Neural cell (in vitro differentiated cells): ENCODE results near the gene EREG. TPM values are rescaled to one million over a fixed set of nuclear protein-coding genes. Genes with fewer than 3 reads are reported as not detected.

ENCODE experiments used
- H2AFZ ChIP-seq: fragments of 200-600, 300-800 bp; sonication (generic), shearing (Covaris generic); 2 replicates; pipeline ENCODE4 v1.6.0; 2014; ENCODE audit warnings: low read depth, mild to moderate bottlenecking, antibody characterized with exemption, low read length, moderate library complexity
- H3F3A ChIP-seq: fragments of 200-600 bp; shearing (Covaris generic); 2 replicates; pipeline ENCODE4 v1.6.1; 2016; ENCODE audit warnings: mild to moderate bottlenecking, moderate library complexity, mixed read lengths, antibody characterized with exemption, low read length; ENCODE audit not compliant: insufficient read depth, poor library complexity, severe bottlenecking
- H3K27ac ChIP-seq: fragments of 200-600, 300-800 bp; sonication (generic), shearing (Covaris generic); 2 replicates; pipeline ENCODE4 v1.5.1; 2014; ENCODE audit warnings: mild to moderate bottlenecking, low read length, moderate library complexity
- H3K27me3 ChIP-seq: fragments of 300-800, 200-600 bp; sonication (generic), shearing (Covaris generic); 2 replicates; pipeline ENCODE4 v1.6.0; 2014; ENCODE audit warnings: mild to moderate bottlenecking, low read depth, low read length, moderate library complexity; ENCODE audit not compliant: insufficient read depth
- H3K36me3 ChIP-seq: fragments of 300-800, 200-600 bp; sonication (generic), shearing (Covaris generic); 2 replicates; pipeline ENCODE4 v1.5.1; 2014; ENCODE audit warnings: mild to moderate bottlenecking, antibody characterized with exemption, low read length, moderate library complexity; ENCODE audit not compliant: insufficient read depth
- H3K4me2 ChIP-seq: fragments of 300-800, 200-600 bp; sonication (generic), shearing (Covaris generic); 2 replicates; pipeline ENCODE4 v1.6.0; 2014; ENCODE audit warnings: mild to moderate bottlenecking, low read length
- H3K4me3 ChIP-seq: fragments of 300-800, 200-600 bp; sonication (generic), shearing (Covaris generic); 2 replicates; pipeline ENCODE4 v1.5.1; 2014; ENCODE audit warnings: mild to moderate bottlenecking, low read length, moderate library complexity
- H3K79me2 ChIP-seq: fragments of 200-600 bp; shearing (Covaris generic); replicated peaks from 2 replicates; pipeline ENCODE4 v1.6.0; 2014; ENCODE audit warnings: mild to moderate bottlenecking, low read length, moderate library complexity; ENCODE audit not compliant: insufficient read depth
- H3K9ac ChIP-seq: fragments of 300-800, 200-600 bp; sonication (generic), shearing (Covaris generic); 2 replicates; pipeline ENCODE4 v1.6.1; 2016; ENCODE audit warnings: mild to moderate bottlenecking, low read length, mixed read lengths
- H3K9me2 ChIP-seq: fragments of 200-600 bp; shearing (Covaris generic); 2 replicates; pipeline ENCODE4 v1.6.1; 2016; ENCODE audit warnings: mild to moderate bottlenecking, low read length, mixed read lengths; ENCODE audit not compliant: insufficient read depth
- H3K9me3 ChIP-seq: fragments of 200-600, 300-800 bp; sonication (generic), shearing (Covaris generic); 2 replicates; pipeline ENCODE4 v1.6.1; 2016; ENCODE audit warnings: mild to moderate bottlenecking, mixed run types, low read length, moderate library complexity, mixed read lengths
- H4K20me1 ChIP-seq: fragments of 200-600 bp; shearing (Covaris generic); 2 replicates; pipeline ENCODE4 v1.6.1; 2016; ENCODE audit warnings: mild to moderate bottlenecking, mixed run types; ENCODE audit not compliant: insufficient read depth
- EP300 ChIP-seq: fragments of 450-650 bp; conservative IDR thresholded peaks from 2 replicates; pipeline ENCODE4 v1.6.1; 2014; ENCODE audit warnings: antibody characterized with exemption, mild to moderate bottlenecking, moderate library complexity; ENCODE audit not compliant: poor library complexity, severe bottlenecking
- EZH2 ChIP-seq: fragments of 200-600, 300-800 bp; shearing (Covaris generic), sonication (generic); IDR thresholded peaks from 2 replicates; pipeline ENCODE4 v1.6.1; 2014; ENCODE audit warnings: antibody characterized with exemption, low read length, borderline replicate concordance, mild to moderate bottlenecking; ENCODE audit not compliant: insufficient read depth, poor library complexity, severe bottlenecking
- MXI1 ChIP-seq: fragments of 450-650 bp; conservative IDR thresholded peaks from 2 replicates; pipeline ENCODE4 v1.6.1; 2014; ENCODE audit warnings: antibody characterized with exemption, mild to moderate bottlenecking; ENCODE audit not compliant: poor library complexity, severe bottlenecking
- POLR2AphosphoS5 ChIP-seq: IDR thresholded peaks from 2 replicates; pipeline ENCODE4 v1.6.1; 2012
- RAD21 ChIP-seq: fragments of 450-650 bp; conservative IDR thresholded peaks from 2 replicates; pipeline ENCODE4 v1.6.1; 2014; ENCODE audit warnings: antibody characterized with exemption, mild to moderate bottlenecking, moderate library complexity
- SMC3 ChIP-seq: fragments of 450-650 bp; conservative IDR thresholded peaks from 2 replicates; pipeline ENCODE4 v1.6.1; 2014; ENCODE audit warnings: antibody characterized with exemption, mild to moderate bottlenecking, moderate library complexity; ENCODE audit not compliant: poor library complexity
- TAF1 ChIP-seq: IDR thresholded peaks from 2 replicates; pipeline ENCODE4 v1.6.1; 2012; ENCODE audit warnings: low read depth
- polyA plus RNA-seq: library from polyadenylated mRNA; depleted of rRNA; stranded (reverse); fragments of >200 nt; gene quantifications from 2 replicates; pipeline ENCODE4 v1.2.3, GENCODE V29; 2014
- TF ChIP-seq, protein P1 (sequence below): IDR thresholded peaks from 2 replicates; pipeline ENCODE4 v1.6.1; 2012; ENCODE audit warnings: borderline replicate concordance
- TF ChIP-seq, protein P2 (sequence below): fragments of 450-650 bp; IDR thresholded peaks from 2 replicates; pipeline ENCODE4 v1.5.1; 2014; ENCODE audit warnings: antibody characterized with exemption, mild to moderate bottlenecking, moderate library complexity; ENCODE audit not compliant: poor library complexity, severe bottlenecking

The EREG gene
- polyA plus RNA-seq, 1 donor from 2014 or later, result not detected

DNA sequence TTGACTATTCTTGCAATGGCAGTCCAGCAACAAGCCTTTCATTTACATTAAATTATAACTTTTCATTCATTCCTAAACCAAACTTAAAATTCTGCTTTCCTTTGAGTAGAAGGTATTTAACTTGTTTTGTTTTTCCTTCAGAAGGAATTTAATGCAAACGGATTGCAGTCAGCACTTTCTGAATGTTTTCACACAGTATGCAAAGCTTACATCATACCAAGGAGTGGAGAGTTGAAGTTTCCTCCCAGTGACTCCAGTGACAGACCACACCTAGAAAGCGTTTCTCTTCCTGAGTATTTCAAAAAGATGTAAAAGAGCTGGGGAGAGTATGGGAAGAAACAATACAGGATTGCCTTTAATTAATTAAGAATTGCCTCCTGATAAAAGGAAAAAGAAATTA, 48.5 kb upstream of the EREG start:
- H3K9ac ChIP-seq, result no peak overlapping the region
- H3F3A ChIP-seq, result no peaks in the 10 kb centered on the region
- H2AFZ ChIP-seq, result no peak overlapping the region
- no peak overlapping the region for H3K4me3 ChIP-seq
- H4K20me1 ChIP-seq, result no peaks in the 10 kb centered on the region
- no peaks in the 10 kb centered on the region for H3K9me3 ChIP-seq
- no peaks in the 10 kb centered on the region for H3K27me3 ChIP-seq
- H3K9me2 ChIP-seq, result no peaks in the 10 kb centered on the region
- H3K36me3 ChIP-seq, result no peaks in the 10 kb centered on the region
- no peak overlapping the region for H3K4me2 ChIP-seq
- no peaks in the 10 kb centered on the region for H3K79me2 ChIP-seq
- TF ChIP-seq TAF1 (no peak), MXI1 (no peak), EZH2 (no peak), EP300 (no peak), RAD21 (no peak), POLR2AphosphoS5 (no peak), SMC3 (no peak)
- TF ChIP-seq, protein P1, sequence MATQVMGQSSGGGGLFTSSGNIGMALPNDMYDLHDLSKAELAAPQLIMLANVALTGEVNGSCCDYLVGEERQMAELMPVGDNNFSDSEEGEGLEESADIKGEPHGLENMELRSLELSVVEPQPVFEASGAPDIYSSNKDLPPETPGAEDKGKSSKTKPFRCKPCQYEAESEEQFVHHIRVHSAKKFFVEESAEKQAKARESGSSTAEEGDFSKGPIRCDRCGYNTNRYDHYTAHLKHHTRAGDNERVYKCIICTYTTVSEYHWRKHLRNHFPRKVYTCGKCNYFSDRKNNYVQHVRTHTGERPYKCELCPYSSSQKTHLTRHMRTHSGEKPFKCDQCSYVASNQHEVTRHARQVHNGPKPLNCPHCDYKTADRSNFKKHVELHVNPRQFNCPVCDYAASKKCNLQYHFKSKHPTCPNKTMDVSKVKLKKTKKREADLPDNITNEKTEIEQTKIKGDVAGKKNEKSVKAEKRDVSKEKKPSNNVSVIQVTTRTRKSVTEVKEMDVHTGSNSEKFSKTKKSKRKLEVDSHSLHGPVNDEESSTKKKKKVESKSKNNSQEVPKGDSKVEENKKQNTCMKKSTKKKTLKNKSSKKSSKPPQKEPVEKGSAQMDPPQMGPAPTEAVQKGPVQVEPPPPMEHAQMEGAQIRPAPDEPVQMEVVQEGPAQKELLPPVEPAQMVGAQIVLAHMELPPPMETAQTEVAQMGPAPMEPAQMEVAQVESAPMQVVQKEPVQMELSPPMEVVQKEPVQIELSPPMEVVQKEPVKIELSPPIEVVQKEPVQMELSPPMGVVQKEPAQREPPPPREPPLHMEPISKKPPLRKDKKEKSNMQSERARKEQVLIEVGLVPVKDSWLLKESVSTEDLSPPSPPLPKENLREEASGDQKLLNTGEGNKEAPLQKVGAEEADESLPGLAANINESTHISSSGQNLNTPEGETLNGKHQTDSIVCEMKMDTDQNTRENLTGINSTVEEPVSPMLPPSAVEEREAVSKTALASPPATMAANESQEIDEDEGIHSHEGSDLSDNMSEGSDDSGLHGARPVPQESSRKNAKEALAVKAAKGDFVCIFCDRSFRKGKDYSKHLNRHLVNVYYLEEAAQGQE, result no peak
- TF ChIP-seq, protein P2, sequence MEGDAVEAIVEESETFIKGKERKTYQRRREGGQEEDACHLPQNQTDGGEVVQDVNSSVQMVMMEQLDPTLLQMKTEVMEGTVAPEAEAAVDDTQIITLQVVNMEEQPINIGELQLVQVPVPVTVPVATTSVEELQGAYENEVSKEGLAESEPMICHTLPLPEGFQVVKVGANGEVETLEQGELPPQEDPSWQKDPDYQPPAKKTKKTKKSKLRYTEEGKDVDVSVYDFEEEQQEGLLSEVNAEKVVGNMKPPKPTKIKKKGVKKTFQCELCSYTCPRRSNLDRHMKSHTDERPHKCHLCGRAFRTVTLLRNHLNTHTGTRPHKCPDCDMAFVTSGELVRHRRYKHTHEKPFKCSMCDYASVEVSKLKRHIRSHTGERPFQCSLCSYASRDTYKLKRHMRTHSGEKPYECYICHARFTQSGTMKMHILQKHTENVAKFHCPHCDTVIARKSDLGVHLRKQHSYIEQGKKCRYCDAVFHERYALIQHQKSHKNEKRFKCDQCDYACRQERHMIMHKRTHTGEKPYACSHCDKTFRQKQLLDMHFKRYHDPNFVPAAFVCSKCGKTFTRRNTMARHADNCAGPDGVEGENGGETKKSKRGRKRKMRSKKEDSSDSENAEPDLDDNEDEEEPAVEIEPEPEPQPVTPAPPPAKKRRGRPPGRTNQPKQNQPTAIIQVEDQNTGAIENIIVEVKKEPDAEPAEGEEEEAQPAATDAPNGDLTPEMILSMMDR, result no peak
- H3K27ac ChIP-seq, result no peak overlapping the region

DNA sequence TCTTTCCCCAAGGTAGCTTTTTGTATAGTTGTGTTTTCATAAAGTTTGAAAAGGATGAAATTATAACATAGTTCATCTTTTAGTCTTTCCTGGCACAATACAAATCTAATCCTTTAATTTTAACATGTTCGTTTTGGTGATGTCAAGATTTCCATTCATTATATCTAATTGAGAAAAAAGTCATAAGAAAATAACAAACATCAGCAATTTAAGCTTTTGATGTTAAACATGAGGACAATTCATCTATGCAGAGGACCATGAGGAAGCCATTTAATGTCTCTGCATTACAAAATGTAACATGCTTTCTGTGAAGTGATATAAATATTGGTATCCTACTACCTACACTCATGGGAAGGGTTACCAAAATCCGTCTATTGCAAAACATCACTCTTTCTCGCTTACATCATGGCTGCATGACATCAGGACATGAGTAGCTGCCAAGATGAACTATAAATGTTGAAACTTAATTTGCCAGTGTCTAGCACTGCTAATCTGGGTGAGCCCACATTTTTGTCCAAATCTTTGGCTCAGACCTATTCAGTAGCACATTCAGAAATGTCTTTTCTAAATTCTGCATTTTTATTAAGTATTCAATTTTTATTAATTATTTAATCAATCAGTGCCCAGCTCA, 47.2 kb upstream of the EREG start:
- H3K79me2 ChIP-seq, result no peaks in the 10 kb centered on the region
- H2AFZ ChIP-seq, result no peak overlapping the region
- H3F3A ChIP-seq, result no peaks in the 10 kb centered on the region
- no peaks in the 10 kb centered on the region for H3K9me3 ChIP-seq
- no peaks in the 10 kb centered on the region for H4K20me1 ChIP-seq
- TF ChIP-seq EP300, result no peak
- no peak for TF ChIP-seq SMC3
- TF ChIP-seq MXI1, result no peak
- TF ChIP-seq, protein P2, result no peak
- TF ChIP-seq, protein P1, result no peak
- no peak for TF ChIP-seq EZH2
- no peak for TF ChIP-seq RAD21
- no peak for TF ChIP-seq TAF1
- no peak for TF ChIP-seq POLR2AphosphoS5
- H3K36me3 ChIP-seq, result no peaks in the 10 kb centered on the region
- H3K4me2 ChIP-seq, result no peak overlapping the region
- H3K27me3 ChIP-seq, result no peaks in the 10 kb centered on the region
- H3K27ac ChIP-seq, result no peak overlapping the region
- no peak overlapping the region for H3K4me3 ChIP-seq
- no peak overlapping the region for H3K9ac ChIP-seq
- no peaks in the 10 kb centered on the region for H3K9me2 ChIP-seq
